ENCODE results near the gene NSD2.
"Not testable (repeated sequence)": the region's sequence is repeated elsewhere in the genome, so short reads cannot be mapped to it uniquely, and the experiment has no call there.

Gene NSD2

GRCh38 chr4:1983846-1984405 is 112.7 kb downstream of the NSD2 start:
- DNase-seq (ENCODE audit: low read depth in 1 of 2, low spot score in 1 of 2) = no peak

- DNase-seq (ENCODE audit: low read depth in 1 of 2, low spot score in 1 of 2) = no peak
Measured at GRCh38 chr4:1984406-1985191, 113.4 kb downstream of the NSD2 start.

GRCh38 chr4:1985294-1985693 is 114.1 kb downstream of the NSD2 start:
- DNase-seq (ENCODE audit: low read depth in 1 of 2, low spot score in 1 of 2) = no peak

GRCh38 chr4:1985780-1986577 is 114.8 kb downstream of the NSD2 start:
- no peak for DNase-seq (ENCODE audit: low read depth in 1 of 2, low spot score in 1 of 2)

GRCh38 chr4:1986578-1987210 is 115.5 kb downstream of the NSD2 start:
- DNase-seq (ENCODE audit: low read depth in 1 of 2, low spot score in 1 of 2) = no peak

- no peak for DNase-seq (ENCODE audit: low read depth in 1 of 2, low spot score in 1 of 2)
Measured at GRCh38 chr4:1987296-1987695, 116.1 kb downstream of the NSD2 start.

- no peak for DNase-seq (ENCODE audit: low read depth in 1 of 2, low spot score in 1 of 2)
Measured at GRCh38 chr4:1987721-1988326, 116.6 kb downstream of the NSD2 start.

GRCh38 chr4:1988327-1988724 is 117.1 kb downstream of the NSD2 start:
- no peak for DNase-seq (ENCODE audit: low read depth in 1 of 2, low spot score in 1 of 2)

- no peak for DNase-seq (ENCODE audit: low read depth in 1 of 2, low spot score in 1 of 2)
Measured at GRCh38 chr4:1989533-1990347, 118.5 kb downstream of the NSD2 start.

- DNase-seq (ENCODE audit: low read depth in 1 of 2, low spot score in 1 of 2) = no peak
Measured at GRCh38 chr4:1990348-1990645, 119.1 kb downstream of the NSD2 start.

- no peak for DNase-seq (ENCODE audit: low read depth in 1 of 2, low spot score in 1 of 2)
Measured at GRCh38 chr4:1990676-1991075, 119.5 kb downstream of the NSD2 start.

- no peak for DNase-seq (ENCODE audit: low read depth in 1 of 2, low spot score in 1 of 2)
Measured at GRCh38 chr4:1991087-1991486, 119.9 kb downstream of the NSD2 start.

GRCh38 chr4:1991596-1992434 is 120.6 kb downstream of the NSD2 start:
- no peak for DNase-seq (ENCODE audit: low read depth in 1 of 2, low spot score in 1 of 2)

- DNase-seq (ENCODE audit: low read depth in 1 of 2, low spot score in 1 of 2) = no peak
Measured at GRCh38 chr4:1992468-1993168, 121.4 kb downstream of the NSD2 start.

GRCh38 chr4:1993169-1993516 is 122.0 kb downstream of the NSD2 start:
- DNase-seq (ENCODE audit: low read depth in 1 of 2, low spot score in 1 of 2) = no peak

- not testable (repeated sequence) for DNase-seq (ENCODE audit: low read depth in 1 of 2, low spot score in 1 of 2)
Measured at GRCh38 chr4:1993718-1994516, 122.7 kb downstream of the NSD2 start.

GRCh38 chr4:1994938-1995337 is 123.7 kb downstream of the NSD2 start:
- no peak for DNase-seq (ENCODE audit: low read depth in 1 of 2, low spot score in 1 of 2)

- no peak for DNase-seq (ENCODE audit: low read depth in 1 of 2, low spot score in 1 of 2)
Measured at GRCh38 chr4:1996866-1997611, 125.8 kb downstream of the NSD2 start.
